Fibroblast of skin of back (primary cell): ENCODE results near the gene HOXB6.
A peak's percentile ranks its signal among the peaks of the same experiment; 100 is the strongest.

Experiments used
- DNase-seq: peaks from one replicate; pipeline ENCODE4 v3.0.0-alpha.2; 2013

HOXB6 gene

GRCh38 chr17:48634493-48635208 lies 29.9 kb upstream of the HOXB6 start:
- no peak for DNase-seq

- no peak for DNase-seq
Measured at GRCh38 chr17:48633266-48633677, 28.5 kb upstream of the HOXB6 start.

GRCh38 chr17:48632579-48633265 lies 27.9 kb upstream of the HOXB6 start:
- DNase-seq = no peak

- no peak for DNase-seq
Measured at GRCh38 chr17:48631693-48632578, 27.1 kb upstream of the HOXB6 start.

GRCh38 chr17:48630925-48631692 lies 26.3 kb upstream of the HOXB6 start:
- DNase-seq = no peak

GRCh38 chr17:48630009-48630924 lies 25.5 kb upstream of the HOXB6 start:
- DNase-seq = no peak

GRCh38 chr17:48629411-48629759 lies 24.6 kb upstream of the HOXB6 start:
- no peak for DNase-seq

GRCh38 chr17:48628649-48629410 lies 24.0 kb upstream of the HOXB6 start:
- DNase-seq = no peak

- no peak for DNase-seq
Measured at GRCh38 chr17:48627623-48628521, 23.1 kb upstream of the HOXB6 start.

GRCh38 chr17:48627118-48627597 lies 22.4 kb upstream of the HOXB6 start:
- DNase-seq = no peak

GRCh38 chr17:48626245-48627117 lies 21.7 kb upstream of the HOXB6 start, which contains the start of gene HOXB9:
Gene HOXB9 (minus strand): TSS chr17:48626358. CDS start chr17:48626269, 89 bp downstream.
- peak; percentile 23 for DNase-seq

- no peak for DNase-seq
Measured at GRCh38 chr17:48625495-48626244, 20.9 kb upstream of the HOXB6 start.

- no peak for DNase-seq
Measured at GRCh38 chr17:48624544-48625494, 20.0 kb upstream of the HOXB6 start.

- no peak for DNase-seq
Measured at GRCh38 chr17:48624118-48624517, 19.3 kb upstream of the HOXB6 start.

- DNase-seq = no peak
Measured at GRCh38 chr17:48623583-48623982, 18.8 kb upstream of the HOXB6 start.

GRCh38 chr17:48622857-48623256 lies 18.1 kb upstream of the HOXB6 start:
- DNase-seq = no peak
